HG03342 (cell line): ENCODE measurements around the gene CFAP69.

ENCODE experiments used
- ATAC-seq: cut with Tn5 transposase; IDR thresholded peaks from one replicate; pipeline ENCODE4 v1.9.1; 2021; ENCODE audit warnings: mild to moderate bottlenecking, moderate library complexity; ENCODE audit not compliant: unreplicated experiment

CFAP69 gene, protein sequence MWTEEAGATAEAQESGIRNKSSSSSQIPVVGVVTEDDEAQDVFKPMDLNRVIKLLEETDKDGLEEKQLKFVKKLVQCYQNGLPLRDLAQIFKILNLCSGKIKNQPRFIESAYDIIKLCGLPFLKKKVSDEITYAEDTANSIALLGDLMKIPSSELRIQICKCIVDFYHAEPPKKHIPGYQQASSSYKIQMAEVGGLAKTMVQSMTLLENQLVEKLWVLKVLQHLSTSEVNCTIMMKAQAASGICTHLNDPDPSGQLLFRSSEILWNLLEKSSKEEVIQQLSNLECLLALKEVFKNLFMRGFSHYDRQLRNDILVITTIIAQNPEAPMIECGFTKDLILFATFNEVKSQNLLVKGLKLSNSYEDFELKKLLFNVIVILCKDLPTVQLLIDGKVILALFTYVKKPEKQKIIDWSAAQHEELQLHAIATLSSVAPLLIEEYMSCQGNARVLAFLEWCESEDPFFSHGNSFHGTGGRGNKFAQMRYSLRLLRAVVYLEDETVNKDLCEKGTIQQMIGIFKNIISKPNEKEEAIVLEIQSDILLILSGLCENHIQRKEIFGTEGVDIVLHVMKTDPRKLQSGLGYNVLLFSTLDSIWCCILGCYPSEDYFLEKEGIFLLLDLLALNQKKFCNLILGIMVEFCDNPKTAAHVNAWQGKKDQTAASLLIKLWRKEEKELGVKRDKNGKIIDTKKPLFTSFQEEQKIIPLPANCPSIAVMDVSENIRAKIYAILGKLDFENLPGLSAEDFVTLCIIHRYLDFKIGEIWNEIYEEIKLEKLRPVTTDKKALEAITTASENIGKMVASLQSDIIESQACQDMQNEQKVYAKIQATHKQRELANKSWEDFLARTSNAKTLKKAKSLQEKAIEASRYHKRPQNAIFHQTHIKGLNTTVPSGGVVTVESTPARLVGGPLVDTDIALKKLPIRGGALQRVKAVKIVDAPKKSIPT

DNA sequence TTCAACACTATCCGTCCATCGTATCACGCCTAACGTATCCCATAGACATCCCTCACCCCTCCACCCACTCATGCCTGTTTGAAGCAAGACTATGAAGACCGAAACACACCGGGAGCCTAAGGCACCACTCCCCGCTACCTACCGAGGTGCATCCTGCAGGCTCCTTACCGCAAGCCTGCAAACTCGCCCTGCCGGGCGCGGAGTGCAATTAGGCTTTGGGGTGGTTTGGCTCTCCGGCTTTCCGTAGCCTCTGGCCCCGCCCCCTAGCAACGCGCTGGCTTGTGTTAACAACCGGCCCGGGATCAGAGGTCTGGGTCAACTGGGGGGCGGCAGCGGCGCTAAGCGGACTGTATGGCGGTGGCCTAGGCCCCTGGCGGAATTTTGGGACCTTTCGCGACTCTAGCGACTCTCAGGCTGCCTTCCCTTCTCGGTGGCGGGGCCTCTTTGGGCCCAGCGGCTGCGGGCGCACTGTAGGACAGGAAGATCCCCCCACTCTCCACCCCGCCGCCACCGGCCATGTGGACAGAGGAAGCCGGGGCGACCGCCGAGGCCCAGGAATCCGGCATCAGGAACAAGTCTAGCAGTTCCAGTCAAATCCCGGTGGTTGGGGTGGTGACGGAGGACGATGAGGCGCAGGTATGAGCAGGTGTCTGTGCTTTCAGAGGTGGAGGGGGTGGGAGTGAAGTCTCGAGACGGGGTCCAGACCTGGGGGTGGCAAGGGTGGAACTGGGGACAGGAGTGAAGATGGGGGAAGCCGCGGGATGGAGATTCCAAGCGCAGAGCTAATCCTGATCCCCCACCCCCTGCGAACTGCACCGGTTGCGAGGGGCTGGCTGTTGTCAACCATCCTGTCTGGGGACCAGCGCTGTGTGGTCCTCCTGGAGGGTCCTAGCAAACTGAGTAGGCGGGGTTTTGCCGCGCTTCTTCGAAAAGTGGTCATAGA lies at the start of gene CFAP69:
CFAP69 (plus strand) TSS at position 266 of the 943 bp plus-strand sequence; CDS start at position 517, 251 bp downstream.
- ATAC-seq = peak; percentile 81

DNA sequence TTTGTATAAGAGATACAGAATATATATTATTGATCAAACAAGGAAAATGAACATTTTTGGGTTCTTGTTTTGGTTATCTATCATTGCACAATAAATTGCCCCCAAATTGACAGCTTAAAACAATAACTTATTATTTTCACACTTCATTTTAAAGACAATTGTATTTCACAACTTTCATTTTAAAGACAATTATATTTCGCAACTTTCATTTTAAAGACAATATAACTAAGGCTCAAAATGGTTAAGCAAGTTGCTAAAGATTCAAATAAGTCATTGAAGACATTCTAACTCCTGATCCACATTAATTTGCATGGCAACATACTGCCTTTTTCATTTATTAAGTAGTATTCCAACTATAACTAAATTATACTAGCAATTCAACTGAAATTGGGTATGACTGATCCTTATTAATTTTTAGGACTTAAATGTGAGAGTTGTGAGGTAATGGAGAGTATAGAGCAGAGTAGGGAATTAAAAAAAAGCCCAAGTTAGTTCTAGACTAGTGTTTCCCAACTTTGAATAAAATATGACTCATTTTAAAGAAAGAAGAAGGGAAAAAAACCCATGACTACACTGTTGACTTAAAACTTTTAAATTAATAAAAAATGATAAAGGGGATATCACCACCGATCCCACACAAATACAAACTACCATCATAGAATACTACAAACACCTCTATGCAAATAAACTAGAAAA lies 43.3 kb upstream of the CFAP69 start:
- ATAC-seq = no peak

DNA sequence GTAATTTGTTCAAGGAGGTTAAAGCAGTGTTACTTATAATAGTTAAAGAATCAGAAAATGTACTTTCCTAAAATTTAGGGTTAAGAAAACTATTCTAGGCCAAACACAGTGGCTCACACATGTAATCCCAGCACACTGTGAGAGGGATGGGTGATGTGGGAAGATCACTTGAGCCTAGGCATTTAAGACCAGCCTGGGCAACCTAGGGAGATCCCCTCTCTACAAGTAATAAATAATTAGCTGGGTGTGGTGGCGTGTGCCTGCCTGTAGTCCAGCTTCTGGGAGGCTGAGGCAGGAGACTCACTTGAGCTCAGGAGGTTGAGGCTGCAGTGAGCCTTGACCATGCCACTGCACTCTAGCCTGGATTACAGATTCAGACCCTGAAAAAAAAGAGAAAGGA lies 37.0 kb upstream of the CFAP69 start:
- ATAC-seq = no peak

DNA sequence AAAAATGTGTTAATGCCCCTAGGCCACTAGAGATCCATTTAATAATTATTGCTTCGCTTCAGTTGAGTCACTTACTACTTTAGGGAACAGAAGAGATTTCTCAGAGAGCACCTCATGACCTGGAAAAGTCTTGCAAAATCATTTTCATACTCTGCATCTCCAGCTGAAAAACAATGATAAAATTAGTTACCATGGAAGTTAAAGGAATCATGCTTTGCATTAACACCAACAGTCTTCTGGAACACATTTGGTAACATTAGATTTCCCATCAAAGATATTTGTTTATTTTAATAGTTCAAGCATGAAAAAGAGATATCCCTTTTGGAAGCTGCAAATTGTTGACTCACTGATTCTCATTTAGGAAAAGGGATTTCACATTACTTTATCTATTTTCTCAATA lies 35.2 kb upstream of the CFAP69 start:
- ATAC-seq = no peak

DNA sequence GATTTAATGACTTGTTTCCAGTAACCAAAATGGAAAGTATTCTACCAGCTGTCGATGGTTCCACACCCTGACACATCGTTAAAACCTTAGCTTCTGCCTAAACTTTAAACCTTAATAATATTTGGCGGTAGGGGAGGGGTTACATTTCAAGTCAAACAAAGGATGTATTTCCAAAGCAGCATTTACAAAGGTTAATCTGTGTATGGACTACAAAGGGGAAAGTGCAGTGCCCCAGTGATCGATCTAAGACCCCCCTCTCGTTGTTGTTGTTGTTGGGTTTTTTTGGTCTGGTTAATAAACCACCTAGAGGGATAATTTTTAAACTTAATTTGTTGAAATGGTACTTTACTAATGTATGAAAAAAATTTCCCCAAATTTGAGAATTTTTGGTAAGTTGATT lies 34.5 kb upstream of the CFAP69 start:
- no peak for ATAC-seq

DNA sequence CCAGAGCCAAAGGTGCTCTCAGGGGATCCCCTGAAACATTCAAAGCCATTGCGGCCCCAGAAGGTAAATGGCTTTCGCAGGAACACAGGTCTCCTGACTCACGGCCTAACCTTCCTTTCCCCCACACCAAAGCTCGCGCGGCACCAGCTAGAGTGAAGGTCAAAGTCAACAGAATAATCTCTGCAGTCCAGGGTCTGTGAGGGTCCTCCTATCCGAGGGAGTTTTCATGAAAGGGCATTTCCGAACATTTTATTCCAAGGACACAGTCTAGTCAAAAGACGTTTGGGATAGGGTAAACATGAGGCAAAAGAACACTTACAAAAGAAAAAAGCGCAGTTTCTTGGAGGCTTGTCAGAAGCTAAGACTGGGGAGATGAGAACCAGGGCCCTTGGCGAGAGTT lies 34.0 kb upstream of the CFAP69 start:
- ATAC-seq = peak; percentile 9

DNA sequence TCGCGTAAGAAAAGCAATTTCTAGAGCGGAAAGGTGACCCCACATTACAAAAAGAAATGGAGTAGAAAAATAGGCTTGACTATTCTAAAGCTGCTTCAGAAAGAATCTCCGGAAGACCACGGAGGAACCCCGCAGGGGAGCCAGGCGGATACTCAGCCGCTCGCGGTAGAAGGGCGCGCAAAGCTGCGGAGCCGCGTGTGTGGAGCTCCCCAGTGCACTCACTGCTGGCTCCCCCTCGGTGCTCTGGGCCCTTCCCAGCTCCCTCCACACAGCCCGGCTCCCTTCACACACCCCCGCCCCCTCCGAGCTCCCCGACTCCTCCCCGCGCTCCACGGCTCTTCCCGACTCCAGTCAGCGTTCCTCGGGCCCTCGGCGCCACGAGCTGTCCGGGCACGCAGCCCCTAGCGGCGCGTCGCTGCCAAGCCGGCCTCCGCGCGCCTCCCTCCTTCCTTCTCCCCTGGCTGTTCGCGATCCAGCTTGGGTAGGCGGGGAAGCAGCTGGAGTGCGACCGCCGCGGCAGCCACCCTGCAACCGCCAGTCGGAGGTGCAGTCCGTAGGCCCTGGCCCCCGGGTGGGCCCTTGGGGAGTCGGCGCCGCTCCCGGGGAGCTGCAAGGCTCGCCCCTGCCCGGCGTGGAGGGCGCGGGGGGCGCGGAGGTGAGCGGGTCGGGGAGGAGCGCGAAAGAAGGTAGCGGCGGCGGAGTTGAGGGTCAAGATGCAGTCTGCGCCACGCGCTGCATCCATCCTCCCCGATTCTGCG lies 33.4 kb upstream of the CFAP69 start, which contains the start of gene STEAP2:
STEAP2 (plus strand) TSS at position 350 of the 758 bp plus-strand sequence. CDS start 13,343 bp downstream, outside the sequence.
- ATAC-seq = peak; percentile 93

DNA sequence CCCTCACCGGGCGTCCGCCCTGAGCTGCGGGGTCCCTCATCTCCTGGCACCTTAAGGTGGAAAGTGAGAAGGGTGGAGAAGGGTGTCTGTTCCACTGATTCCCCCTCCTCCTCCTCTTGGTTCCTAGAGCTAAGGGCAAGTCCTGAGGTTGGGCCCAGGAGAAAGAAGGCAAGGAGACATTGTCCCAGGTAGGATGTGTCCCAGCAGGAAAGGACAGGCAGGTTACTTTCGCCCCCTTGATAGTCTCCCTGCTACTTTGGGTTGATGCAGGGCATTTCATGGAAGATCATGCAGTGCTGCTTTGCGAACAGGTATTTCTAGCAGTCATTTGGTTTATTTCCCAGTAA lies 32.9 kb upstream of the CFAP69 start:
- no peak for ATAC-seq

DNA sequence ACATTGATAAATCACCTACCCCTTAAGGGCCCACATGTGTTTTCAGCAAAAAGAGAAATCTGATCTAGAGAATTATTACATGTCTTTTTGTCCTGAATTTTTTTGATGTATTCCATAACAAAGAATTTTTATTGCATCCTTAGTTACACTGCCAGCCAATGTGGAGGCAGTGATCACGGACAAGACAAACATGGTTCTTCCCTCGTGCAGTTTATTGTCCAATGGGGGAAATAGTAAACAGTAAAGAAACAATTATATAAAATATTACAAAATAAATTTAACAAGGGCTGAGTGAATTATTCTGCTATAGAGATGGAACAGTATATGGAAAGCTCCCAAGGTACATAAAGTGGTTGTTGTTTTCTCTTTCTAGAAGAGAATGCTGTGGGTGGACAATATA lies 31.5 kb upstream of the CFAP69 start:
- ATAC-seq = no peak

DNA sequence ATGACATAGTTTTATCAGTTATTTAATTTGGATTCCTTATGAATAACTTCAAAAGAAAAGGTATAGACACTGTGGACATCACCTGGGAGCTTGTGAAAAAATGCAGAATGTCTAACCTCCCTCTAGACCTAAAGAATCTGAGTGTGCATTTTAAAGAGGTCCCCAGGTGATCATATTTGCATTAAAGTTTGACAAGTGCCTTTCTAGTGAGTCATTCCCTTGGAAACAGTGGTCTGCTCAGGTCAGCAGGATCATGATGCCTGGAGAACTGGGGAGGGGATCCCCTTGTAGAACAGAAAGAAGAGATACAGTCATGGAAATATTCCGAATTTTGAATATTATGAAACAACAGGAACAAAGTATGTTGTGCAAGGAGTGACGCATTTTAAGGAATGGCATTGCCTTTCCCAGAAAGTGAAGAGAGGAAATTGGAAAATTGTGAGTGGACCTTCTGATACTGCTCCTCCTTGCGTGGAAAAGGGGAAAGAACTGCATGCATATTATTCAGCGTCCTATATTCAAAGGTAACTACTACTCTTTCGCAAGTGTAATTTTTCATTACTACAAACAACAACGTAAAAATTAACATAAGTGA lies 28.8 kb upstream of the CFAP69 start:
- ATAC-seq = no peak

DNA sequence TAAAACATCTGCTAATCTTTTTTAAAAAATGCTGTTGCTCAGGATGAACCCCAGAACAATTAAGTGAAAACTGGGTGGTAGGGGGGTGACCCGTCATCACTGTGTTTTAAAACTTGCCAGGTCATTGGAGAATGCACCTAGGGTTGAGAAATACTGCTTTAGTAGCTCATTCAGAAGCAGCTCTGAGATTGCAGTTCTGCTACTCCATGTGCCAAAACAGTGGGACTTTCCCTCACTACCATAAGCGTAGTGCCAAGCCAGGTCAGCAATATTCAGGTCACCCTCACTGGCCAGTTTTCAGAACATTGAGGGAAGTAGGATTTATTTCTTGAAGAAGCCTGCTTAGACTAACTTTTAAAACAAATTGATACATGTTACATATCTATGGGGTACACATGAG lies 28.2 kb upstream of the CFAP69 start:
- no peak for ATAC-seq

DNA sequence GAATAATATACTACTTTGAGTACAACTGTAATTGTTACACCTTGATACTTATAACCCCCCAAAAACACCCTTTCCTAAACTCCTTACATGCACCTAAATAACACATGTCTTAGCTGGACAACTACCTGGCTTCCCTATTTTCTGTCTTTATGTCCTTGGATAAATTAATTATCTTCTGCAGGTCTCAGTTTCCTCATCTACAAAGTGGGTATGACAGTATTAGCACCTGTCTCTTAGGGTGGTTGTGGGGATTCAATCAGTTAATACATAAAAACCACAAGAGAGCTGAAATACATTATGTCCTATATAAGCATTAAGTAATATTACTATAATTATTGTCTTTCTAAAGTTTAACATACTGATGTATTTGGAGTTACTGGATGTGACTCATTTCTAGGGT lies 22.6 kb upstream of the CFAP69 start:
- ATAC-seq = no peak

DNA sequence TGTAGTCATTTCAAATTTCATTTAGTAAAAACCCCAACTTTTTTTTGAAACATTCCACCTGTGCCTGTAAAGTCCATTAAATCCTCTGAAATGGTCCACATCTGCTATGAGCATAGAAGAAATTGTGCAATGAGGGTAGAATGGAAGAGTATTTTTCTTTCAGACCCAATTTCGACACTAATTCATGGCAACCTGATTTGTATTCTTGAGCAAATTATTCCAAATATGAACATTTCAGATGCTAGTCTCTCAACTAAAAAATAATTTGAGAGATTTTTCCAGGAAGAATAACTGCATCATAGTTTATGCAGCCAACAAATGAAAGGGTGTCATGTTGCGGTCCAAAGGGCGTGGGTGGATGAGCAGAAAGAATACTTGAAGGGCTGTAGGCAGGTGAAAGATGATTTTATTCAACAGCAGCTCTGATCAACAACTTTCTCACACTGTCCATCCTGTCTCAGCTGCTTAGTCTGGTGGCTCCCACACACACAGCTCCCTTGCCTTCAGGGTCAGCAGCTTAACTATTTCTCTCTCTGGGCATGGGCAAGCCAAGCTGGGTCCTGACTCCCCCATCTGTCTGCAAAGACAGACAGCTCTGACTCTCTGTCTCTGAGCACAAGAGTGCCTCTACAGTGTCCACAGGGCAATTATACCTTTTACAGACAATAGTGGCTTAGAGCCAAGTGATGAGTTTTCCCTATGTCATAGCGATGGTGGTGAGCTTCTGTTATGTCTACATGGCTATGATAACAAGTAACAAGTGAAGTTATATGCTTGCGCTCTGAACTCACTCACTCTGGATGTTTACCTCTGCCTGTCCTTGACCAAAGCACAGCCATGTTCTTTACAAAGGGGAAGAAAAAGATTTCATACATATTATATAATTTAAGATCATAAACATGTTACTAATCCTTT lies 21.9 kb upstream of the CFAP69 start:
- ATAC-seq = no peak

DNA sequence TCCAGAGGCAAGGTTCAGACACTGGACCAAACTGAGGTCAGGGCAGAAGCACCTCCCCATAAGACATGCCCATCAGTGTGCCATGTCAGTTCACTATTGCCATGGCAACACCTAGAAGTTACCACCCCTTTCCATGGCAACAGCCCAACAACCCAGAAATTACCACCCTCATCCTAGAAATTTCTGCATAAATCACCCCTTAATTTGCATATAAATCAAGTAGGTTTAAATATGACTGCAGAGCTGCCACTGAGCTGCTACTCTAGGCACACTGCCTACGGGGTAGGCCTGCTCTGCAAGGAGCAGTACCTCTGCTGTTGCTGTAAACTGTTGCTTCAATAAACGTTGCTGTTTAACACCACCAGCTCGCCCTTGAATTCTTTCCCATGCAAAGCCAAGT lies 20.8 kb upstream of the CFAP69 start:
- ATAC-seq = no peak

DNA sequence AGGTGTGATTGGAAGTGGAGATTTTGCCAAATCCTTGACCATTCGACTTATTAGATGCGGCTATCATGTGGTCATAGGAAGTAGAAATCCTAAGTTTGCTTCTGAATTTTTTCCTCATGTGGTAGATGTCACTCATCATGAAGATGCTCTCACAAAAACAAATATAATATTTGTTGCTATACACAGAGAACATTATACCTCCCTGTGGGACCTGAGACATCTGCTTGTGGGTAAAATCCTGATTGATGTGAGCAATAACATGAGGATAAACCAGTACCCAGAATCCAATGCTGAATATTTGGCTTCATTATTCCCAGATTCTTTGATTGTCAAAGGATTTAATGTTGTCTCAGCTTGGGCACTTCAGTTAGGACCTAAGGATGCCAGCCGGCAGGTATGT lies 19.8 kb upstream of the CFAP69 start:
- no peak for ATAC-seq

DNA sequence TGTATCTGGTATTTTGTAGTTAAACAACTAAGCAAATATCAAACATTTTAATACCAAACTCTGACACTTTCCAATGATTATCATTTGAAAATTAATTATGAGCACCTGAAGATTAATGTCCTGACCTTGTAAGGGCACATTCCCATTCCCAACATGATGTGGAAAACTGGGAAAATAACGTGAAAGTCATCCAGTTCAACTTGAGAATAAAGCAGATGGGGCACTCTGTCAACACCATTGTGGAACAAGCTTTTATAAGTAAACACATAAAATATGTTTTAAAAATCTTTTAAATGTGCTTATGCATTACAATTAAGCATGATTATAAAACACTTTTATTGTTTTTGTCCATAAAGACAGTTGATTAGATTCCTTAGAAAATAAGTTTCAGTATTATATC lies 19.4 kb upstream of the CFAP69 start:
- no peak for ATAC-seq

DNA sequence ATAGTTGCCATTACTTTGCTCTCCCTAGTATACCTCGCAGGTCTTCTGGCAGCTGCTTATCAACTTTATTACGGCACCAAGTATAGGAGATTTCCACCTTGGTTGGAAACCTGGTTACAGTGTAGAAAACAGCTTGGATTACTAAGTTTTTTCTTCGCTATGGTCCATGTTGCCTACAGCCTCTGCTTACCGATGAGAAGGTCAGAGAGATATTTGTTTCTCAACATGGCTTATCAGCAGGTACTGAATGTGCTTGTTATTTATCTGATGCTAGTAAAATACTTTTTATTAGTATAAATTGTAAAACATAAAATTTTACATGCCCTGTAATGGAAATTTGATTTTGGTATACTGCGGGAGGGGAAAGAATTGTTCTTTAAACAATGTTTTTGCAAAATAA lies 17.7 kb upstream of the CFAP69 start:
- no peak for ATAC-seq

DNA sequence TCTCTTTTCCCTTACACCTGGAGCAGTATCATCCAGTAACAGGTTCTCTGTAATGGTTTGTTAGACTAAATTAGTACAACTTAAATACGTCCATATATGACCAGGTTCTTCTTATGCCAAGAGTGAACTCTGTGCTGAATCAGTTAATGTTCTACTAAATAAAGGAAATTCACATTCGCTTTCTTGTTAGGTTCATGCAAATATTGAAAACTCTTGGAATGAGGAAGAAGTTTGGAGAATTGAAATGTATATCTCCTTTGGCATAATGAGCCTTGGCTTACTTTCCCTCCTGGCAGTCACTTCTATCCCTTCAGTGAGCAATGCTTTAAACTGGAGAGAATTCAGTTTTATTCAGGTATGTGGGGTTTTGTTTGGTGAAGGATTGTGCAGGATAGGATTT lies 15.3 kb upstream of the CFAP69 start:
- ATAC-seq = no peak
